HG03571 (cell line): Measurements from ENCODE around the gene FHIP2A.
A peak's percentile ranks its signal among the peaks of the same experiment; 100 is the strongest.
"Not testable (repeated sequence)": the region's sequence is repeated elsewhere in the genome, so short reads cannot be mapped to it uniquely, and the experiment has no call there.

Source experiments
- ATAC-seq: cut with Tn5 transposase; IDR thresholded peaks from one replicate; pipeline ENCODE4 v1.9.1; 2021; ENCODE audit not compliant: unreplicated experiment

The FHIP2A gene, protein sequence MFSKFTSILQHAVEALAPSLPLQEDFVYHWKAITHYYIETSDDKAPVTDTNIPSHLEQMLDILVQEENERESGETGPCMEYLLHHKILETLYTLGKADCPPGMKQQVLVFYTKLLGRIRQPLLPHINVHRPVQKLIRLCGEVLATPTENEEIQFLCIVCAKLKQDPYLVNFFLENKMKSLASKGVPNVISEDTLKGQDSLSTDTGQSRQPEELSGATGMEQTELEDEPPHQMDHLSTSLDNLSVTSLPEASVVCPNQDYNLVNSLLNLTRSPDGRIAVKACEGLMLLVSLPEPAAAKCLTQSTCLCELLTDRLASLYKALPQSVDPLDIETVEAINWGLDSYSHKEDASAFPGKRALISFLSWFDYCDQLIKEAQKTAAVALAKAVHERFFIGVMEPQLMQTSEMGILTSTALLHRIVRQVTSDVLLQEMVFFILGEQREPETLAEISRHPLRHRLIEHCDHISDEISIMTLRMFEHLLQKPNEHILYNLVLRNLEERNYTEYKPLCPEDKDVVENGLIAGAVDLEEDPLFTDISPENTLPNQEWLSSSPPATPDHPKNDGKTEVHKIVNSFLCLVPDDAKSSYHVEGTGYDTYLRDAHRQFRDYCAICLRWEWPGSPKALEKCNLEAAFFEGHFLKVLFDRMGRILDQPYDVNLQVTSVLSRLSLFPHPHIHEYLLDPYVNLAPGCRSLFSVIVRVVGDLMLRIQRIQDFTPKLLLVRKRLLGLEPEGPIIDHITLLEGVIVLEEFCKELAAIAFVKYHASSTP

GRCh38 chr10:114821293-114821914 is at the start of gene FHIP2A:
Gene FHIP2A (plus strand): TSS chr10:114821780. CDS start chr10:114822079, 299 bp downstream.
- ATAC-seq: peak; percentile 84

GRCh38 chr10:114772496-114773196 is 48.9 kb upstream of the FHIP2A start:
- ATAC-seq: no peak

GRCh38 chr10:114773197-114773532 is 48.4 kb upstream of the FHIP2A start:
- no peak for ATAC-seq

DNA sequence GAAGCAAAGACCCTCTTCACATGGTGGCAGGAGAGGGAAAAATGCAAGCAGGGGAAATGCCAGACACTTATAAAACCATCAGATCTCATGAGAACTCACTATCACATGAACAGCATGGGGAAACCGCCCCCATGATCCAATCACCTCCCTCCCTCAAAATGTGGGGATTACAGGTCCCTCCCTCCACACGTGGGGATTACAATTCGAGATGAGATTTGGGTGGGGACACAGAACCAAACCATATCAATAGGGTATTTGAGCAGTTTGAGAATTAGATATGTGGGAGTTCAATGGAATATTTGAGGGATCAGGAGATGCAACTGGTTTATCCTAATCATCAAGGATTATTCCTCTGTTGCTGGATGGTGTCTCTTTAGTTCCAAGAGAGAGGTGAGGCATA is 46.5 kb upstream of the FHIP2A start:
- ATAC-seq: not testable (repeated sequence)

GRCh38 chr10:114777415-114777814 is 44.2 kb upstream of the FHIP2A start:
- no peak for ATAC-seq

DNA sequence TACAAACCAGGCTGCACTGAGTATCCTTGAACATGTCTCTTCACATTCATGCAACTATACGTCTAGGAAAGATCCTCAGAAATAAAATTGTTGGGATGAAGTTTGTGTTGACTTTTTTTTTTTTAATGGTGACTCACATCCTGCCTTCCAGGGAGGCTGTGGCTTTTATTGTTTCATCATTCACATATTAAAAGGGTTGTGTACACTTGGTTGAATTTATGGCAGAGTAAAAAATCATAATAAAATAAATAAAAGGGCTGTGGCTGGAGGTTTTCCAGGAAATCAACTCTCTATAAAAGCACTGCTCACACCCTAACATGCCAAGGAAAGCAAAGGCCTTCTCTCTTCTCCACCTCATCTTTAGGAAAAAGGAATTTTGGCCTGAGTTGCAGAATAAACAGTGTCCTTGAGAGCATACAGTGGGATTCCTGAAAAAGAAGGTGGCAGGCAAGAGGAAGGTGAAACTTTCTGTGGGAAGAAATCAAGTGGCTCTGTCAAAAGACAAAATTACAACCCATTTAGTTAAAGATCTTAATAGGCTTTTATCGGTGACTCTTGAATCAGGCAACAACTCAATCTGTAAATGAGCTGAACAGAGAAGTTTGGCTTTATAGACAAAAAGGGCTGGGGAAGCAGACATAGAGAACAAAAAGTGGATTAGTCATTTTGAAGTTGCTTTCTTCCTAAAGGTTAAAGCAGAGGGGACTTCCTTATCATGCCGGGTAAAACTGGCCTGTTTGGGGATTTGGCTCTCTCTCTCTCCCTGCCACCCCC is 41.6 kb upstream of the FHIP2A start:
- no peak for ATAC-seq

DNA sequence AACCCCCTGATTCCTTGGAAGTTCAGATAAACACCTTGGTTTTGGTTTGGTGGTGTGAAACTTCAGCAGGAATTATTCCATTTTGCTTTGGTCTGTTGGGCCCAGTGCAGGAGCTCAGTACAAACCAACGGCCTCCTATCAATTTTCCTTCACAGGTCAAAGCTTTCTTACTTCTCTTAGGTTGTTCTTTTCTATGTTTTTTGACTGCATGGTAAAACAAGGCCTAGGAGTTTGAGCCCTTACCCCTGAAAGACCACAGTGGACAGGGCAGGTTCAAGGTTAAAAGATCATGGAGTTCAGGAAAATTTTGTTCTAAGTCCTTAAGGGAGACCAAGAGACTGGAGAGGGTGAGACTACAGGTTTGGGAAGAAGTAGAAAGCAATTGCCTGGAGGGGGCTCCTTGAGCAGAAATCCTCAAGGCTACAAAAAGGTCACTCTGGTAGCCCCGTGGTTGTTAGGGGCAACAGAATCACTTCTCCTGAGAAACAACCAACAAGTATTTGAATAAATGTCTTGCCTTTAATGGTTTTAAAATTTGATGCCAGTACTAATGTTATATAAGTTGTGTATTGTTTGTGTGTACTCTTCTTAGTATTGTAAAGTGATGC is 40.9 kb upstream of the FHIP2A start:
- no peak for ATAC-seq

DNA sequence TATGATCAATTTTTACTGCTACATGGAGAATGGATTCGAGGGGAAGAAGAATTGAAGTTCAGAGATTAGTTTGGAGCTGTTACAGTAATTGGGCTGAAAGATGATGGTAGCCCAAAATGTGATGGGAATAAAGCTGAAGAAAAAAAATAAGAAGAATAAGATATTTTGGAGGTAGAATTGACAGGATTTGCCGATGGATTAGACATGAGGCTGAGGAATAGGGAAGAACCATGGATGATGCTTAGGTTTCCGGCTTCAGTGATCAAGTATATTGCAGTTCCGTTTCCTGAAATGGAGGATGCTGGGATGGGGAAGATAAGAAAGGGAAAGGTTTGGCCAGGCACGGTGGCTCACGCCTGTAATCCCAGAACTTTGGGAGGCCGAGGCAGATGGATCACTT is 38.9 kb upstream of the FHIP2A start:
- ATAC-seq: no peak

DNA sequence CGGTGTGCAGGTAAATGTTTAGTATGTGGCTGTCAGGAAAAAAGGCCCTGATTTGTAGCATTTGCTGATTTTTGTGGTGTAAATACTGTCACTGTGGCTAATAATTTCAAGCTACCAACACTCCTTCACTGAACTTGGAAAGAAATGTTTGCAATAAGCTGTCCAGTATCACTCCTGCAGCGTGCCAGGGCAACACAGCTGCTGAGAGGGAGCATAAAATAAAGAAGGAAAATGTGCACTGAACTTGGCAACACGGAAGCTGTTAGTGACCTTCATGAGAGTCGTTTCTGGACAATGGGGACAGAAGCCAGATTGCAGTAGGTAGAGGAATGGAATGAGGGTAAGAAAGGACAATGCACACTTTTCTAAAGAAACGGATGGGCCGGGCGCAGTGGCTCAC is 37.9 kb upstream of the FHIP2A start:
- no peak for ATAC-seq

- ATAC-seq: not testable (repeated sequence)
Observed at GRCh38 chr10:114786492-114786891, 35.1 kb upstream of the FHIP2A start.

- ATAC-seq: not testable (repeated sequence)
Observed at GRCh38 chr10:114787131-114787530, 34.4 kb upstream of the FHIP2A start.

GRCh38 chr10:114791768-114792167 is 29.8 kb upstream of the FHIP2A start:
- ATAC-seq: no peak

- ATAC-seq: no peak
Observed at GRCh38 chr10:114795039-114795438, 26.5 kb upstream of the FHIP2A start.

DNA sequence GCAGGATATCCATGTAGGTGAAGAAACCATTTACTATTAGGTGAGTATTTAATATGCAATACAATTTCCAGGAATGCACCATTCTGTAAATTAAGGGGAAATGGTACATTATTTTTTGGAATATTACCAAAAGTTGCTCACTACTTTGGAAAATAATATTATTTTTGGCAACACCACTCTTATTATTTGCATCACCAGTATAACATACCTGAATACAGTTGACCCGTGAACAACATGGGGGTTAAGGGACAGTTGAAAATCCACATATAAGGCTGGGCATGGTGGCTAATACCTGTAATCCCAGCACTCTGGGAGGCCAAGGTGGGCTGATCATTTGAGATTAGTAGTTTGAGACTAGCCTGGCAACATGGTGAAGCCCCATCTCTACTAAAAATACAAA is 21.2 kb upstream of the FHIP2A start:
- ATAC-seq: no peak

DNA sequence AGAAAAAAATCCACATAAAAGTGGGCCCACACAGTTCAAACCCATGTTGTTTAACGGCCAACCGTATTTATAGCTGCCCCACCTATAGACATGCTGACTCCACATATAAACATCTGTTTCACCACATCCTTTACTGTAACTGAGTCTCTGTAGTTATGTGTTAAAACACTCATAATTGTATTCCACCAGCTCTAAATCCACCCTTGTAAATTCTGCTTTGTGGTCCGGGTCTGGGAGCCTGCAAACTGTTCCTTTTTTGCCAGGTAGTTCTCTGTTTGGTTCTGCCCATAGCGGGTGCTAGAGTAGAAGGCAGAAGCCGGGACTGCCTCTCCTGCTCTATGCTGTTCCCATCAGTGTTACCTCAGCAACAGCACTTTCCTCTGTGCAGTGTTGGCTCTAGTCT is 20.2 kb upstream of the FHIP2A start:
- ATAC-seq: no peak

DNA sequence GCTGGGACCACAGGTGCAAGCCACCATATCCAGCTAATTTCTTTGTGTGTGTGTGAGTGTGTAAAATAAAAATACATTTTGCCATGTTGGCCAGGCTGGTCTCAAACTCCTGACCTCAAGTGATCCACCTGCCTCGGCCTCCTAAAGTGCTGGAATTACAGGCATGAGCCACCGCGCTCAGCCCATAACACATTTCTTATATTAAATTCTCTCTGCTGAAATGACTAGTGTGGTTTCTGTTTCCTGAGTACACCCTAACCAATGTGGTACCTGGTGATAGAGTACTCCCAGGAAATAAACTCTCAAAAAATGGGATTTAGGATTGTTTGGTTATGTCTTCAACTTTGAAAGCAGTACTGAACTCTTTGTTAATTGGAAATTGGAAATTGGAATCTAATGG is 19.4 kb upstream of the FHIP2A start:
- no peak for ATAC-seq

DNA sequence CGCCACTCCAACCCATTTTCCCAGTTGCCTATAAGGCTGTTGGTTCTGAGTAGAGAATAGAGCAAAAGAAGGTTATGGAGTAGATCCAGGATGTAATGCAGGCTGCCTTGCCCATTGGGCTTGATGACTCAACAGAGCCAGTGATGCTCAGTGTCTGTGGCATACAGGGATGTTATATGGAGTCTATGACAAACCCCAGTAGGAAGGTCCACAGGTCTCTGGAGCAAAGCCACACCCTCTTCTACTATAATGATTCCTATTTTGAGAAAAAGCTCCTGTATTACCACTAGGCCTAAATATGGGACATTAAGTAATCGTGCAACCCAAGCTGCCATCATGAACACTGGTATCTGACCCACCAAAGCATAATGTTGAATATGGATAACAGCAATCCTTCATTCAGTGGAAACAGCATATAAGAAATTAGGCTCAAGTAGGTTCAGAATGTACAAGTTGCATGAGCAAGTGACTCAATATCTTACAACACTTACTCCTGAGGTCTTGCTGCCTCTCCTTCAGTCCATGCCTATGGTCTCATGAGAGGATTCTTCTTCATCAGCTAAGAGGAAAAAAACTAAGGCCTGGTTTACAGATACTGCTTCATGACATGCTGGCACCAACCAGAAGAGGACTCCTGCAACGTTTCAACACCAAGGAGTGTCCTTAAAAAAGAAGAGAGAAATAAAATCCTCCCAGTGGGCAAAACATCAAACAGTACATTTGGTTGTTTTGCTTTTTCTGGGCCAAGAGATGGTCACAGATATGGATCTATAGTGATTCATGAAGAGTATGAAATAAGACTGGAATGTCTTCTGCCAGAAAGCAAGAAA is 14.8 kb upstream of the FHIP2A start:
- no peak for ATAC-seq

- no peak for ATAC-seq
Observed at GRCh38 chr10:114808982-114809381, 12.6 kb upstream of the FHIP2A start.

DNA sequence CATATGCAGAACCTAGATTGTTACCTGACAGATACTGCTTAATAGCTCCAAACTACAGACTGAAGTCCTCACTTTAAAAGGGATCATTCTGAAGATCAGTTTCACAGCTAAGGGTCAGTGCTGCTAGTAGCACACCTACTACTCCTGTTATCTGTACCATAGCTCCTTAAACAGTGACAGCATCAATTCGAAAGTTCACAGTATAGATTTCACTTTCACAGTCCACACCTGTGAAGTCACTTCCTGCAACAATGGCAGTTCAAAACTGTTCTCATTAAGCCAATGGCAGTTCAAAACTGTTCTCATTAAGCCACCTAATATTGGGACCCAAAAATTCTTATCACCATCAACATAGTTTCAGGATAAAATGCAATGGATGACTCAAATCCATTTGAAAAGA is 10.7 kb upstream of the FHIP2A start:
- ATAC-seq: peak; percentile 100
